Measurements from ENCODE around the gene COL23A1.

DNA sequence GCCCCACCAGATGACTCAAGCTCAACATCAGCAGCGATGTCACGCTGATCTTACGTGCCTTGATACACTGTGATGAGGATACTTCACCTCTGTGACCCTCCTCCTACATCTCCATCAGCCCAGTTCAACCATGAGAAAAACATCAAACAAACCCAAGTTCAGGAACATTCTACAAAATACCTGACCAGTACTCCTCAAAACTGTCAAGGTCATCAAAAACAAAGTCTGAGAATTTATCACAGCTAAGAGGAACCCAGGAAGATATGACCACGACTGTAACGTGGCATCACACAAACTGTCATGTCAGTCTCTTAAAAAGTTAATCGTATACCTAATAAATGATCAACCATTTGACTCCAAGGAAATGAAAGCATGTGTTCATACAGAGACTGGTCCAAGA lies 90.8 kb downstream of the COL23A1 start:
- no peak for TF ChIP-seq POLR2AphosphoS5 (IDR thresholded peaks at IDR 0.05; ENCODE audit: low read depth, low read length)
- TF ChIP-seq POLR2A (IDR thresholded peaks at IDR 0.05; ENCODE audit: low read depth, low read length) = no peak
- TF ChIP-seq PAX5 (IDR thresholded peaks at IDR 0.05; ENCODE audit: insufficient read depth, low read length, severe bottlenecking) = no peak
- no peak for TF ChIP-seq SPI1 (IDR thresholded peaks at IDR 0.05; ENCODE audit: low read depth, low read length)
- TF ChIP-seq TAF1 (IDR thresholded peaks at IDR 0.05; ENCODE audit: low read depth, low read length) = no peak
